OCI-LY1 (cell line): ENCODE results near the gene MICAL2.

Source experiments
- H2AFZ ChIP-seq: fragments of 200-600 bp; sonication (generic), shearing (Covaris generic); 2 replicates; pipeline ENCODE4 v1.6.0; 2014; ENCODE audit warnings: antibody characterized with exemption, mild to moderate bottlenecking, low read length
- H3F3A ChIP-seq: fragments of 200-600 bp; sonication (generic), shearing (Covaris generic); 2 replicates; pipeline ENCODE4 v1.6.0; 2014; ENCODE audit warnings: mild to moderate bottlenecking, antibody characterized with exemption, low read length, moderate library complexity; ENCODE audit not compliant: insufficient read depth
- H3K27ac ChIP-seq: fragments of 200-600 bp; sonication (generic); 2 replicates; pipeline ENCODE4 v1.5.1; 2014; ENCODE audit warnings: low read length, mixed run types, mild to moderate bottlenecking, low read depth; ENCODE audit not compliant: poor library complexity, severe bottlenecking
- H3K27me3 ChIP-seq: fragments of 200-600 bp; sonication (generic); 2 replicates; pipeline ENCODE4 v1.6.0; 2014; ENCODE audit warnings: antibody characterized with exemption, mild to moderate bottlenecking, low read length, moderate library complexity; ENCODE audit not compliant: insufficient read depth
- H3K36me3 ChIP-seq: fragments of 200-600 bp; sonication (generic); 2 replicates; pipeline ENCODE4 v1.6.1; 2014; ENCODE audit warnings: mild to moderate bottlenecking, antibody characterized with exemption, low read length, moderate library complexity, mixed read lengths; ENCODE audit not compliant: insufficient read depth
- H3K4me1 ChIP-seq: fragments of 200-600 bp; sonication (generic); 2 replicates; pipeline ENCODE4 v1.5.1; 2014; ENCODE audit warnings: mild to moderate bottlenecking, low read length, moderate library complexity; ENCODE audit not compliant: insufficient read depth, severe bottlenecking
- H3K4me2 ChIP-seq: fragments of 200-600 bp; sonication (generic), shearing (Covaris generic); 2 replicates; pipeline ENCODE4 v1.6.1; 2014; ENCODE audit warnings: low read length
- H3K4me3 ChIP-seq: fragments of 200-600 bp; sonication (generic); 2 replicates; pipeline ENCODE4 v1.5.1; 2014; ENCODE audit warnings: low read length, low read depth, mild to moderate bottlenecking, mixed read lengths; ENCODE audit not compliant: poor library complexity, severe bottlenecking
- H3K79me2 ChIP-seq: fragments of 200-600 bp; shearing (Covaris generic); 2 replicates; pipeline ENCODE4 v1.6.1; 2016; ENCODE audit warnings: mixed run types, low read length, mixed read lengths; ENCODE audit not compliant: insufficient read depth
- H3K9ac ChIP-seq: fragments of 200-600 bp; sonication (generic), shearing (Covaris generic); 2 replicates; pipeline ENCODE4 v1.6.1; 2014; ENCODE audit warnings: mild to moderate bottlenecking, low read length, mixed read lengths
- H3K9me2 ChIP-seq: fragments of 200-600 bp; sonication (generic), shearing (Covaris generic); 2 replicates; pipeline ENCODE4 v1.6.1; 2014; ENCODE audit warnings: low read depth, mild to moderate bottlenecking, low read length, mixed read lengths
- H3K9me3 ChIP-seq: fragments of 200-600 bp; shearing (Covaris generic); 2 replicates; pipeline ENCODE4 v1.6.1; 2014; ENCODE audit warnings: low read length, mixed read lengths
- H4K20me1 ChIP-seq: fragments of 200-600 bp; sonication (generic), shearing (Covaris generic); 2 replicates; pipeline ENCODE4 v1.6.0; 2016; ENCODE audit warnings: mild to moderate bottlenecking, low read length; ENCODE audit not compliant: insufficient read depth
- CTCF ChIP-seq: fragments of 200-600 bp; sonication (generic), shearing (Covaris generic); IDR thresholded peaks from 2 replicates; pipeline ENCODE4 v1.5.1; 2017; ENCODE audit warnings: mild to moderate bottlenecking, antibody characterized with exemption, low read length, moderate library complexity, mixed read lengths
- EZH2 ChIP-seq: fragments of 200-600 bp; sonication (generic), shearing (Covaris generic); IDR thresholded peaks from 2 replicates; pipeline ENCODE4 v1.8.0; 2017; ENCODE audit warnings: borderline replicate concordance, mixed run types, mild to moderate bottlenecking, antibody characterized with exemption, low read length, moderate library complexity, mixed read lengths

Gene MICAL2

GRCh38 chr11:12094872-12095800, 15.3 kb upstream of the MICAL2 start:
- TF ChIP-seq CTCF: no peak
- TF ChIP-seq EZH2: no peak
- Histone ChIP-seq H3K4me1 (no peaks in the 10 kb centered on the region), H2AFZ (no peak overlapping the region), H3K27ac (no peak overlapping the region), H3K27me3 (no peaks in the 10 kb centered on the region), H4K20me1 (no peaks in the 10 kb centered on the region), H3K9me2 (no peaks in the 10 kb centered on the region), H3K9ac (no peak overlapping the region), H3F3A (no peaks in the 10 kb centered on the region), H3K4me3 (no peak overlapping the region), H3K4me2 (no peak overlapping the region), H3K79me2 (no peaks in the 10 kb centered on the region), H3K36me3 (no peaks in the 10 kb centered on the region), H3K9me3 (no peaks in the 10 kb centered on the region)

GRCh38 chr11:12097219-12097618, 13.2 kb upstream of the MICAL2 start:
- Histone ChIP-seq H3K79me2 (no peaks in the 10 kb centered on the region), H3K4me3 (no peak overlapping the region), H3K4me1 (no peaks in the 10 kb centered on the region), H3K27ac (no peak overlapping the region), H3F3A (no peaks in the 10 kb centered on the region), H3K9me3 (no peaks in the 10 kb centered on the region), H3K27me3 (no peaks in the 10 kb centered on the region), H4K20me1 (no peaks in the 10 kb centered on the region), H3K9me2 (no peaks in the 10 kb centered on the region), H3K9ac (no peak overlapping the region), H3K4me2 (no peak overlapping the region), H2AFZ (no peak overlapping the region), H3K36me3 (no peaks in the 10 kb centered on the region)
- no peak for TF ChIP-seq EZH2
- no peak for TF ChIP-seq CTCF

GRCh38 chr11:12098601-12099000, 11.8 kb upstream of the MICAL2 start:
- no peak overlapping the region for H3K27ac ChIP-seq
- no peaks in the 10 kb centered on the region for H4K20me1 ChIP-seq
- H3K79me2 ChIP-seq: no peaks in the 10 kb centered on the region
- H3K4me2 ChIP-seq: no peak overlapping the region
- H3K9me2 ChIP-seq: no peaks in the 10 kb centered on the region
- H2AFZ ChIP-seq: no peak overlapping the region
- no peaks in the 10 kb centered on the region for H3F3A ChIP-seq
- H3K9ac ChIP-seq: no peak overlapping the region
- no peaks in the 10 kb centered on the region for H3K27me3 ChIP-seq
- no peaks in the 10 kb centered on the region for H3K9me3 ChIP-seq
- H3K4me3 ChIP-seq: no peak overlapping the region
- H3K4me1 ChIP-seq: no peaks in the 10 kb centered on the region
- no peak for TF ChIP-seq EZH2
- TF ChIP-seq CTCF: no peak
- no peaks in the 10 kb centered on the region for H3K36me3 ChIP-seq
